ENCODE results near the gene SAMD4B.
"Not testable (repeated sequence)": the region's sequence is repeated elsewhere in the genome, so short reads cannot be mapped to it uniquely, and the experiment has no call there.

DNA sequence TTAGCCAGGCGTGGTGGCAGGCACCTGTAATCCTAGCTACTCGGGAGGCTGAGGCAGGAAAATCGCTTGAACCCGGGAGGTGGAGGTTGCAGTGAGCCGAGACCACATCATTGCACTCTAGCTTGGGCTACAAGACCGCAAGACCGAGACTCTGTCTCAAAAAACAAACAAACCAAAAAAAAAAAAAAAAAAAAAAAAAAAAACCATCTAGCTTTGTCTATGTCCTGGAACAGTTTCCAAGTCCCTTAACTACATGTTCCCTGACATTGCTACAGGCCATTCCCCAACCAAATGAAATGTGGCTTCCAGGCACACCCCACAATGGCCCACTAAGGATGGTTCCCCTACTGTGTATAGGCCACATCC is 32.9 kb upstream of the SAMD4B start:
- not testable (repeated sequence) for TF ChIP-seq POLR2A, CTCF, EP300 (IDR thresholded peaks at IDR 0.05)
